H1 (cell line): ENCODE results near the gene DIDO1. TPM values are rescaled to one million over a fixed set of nuclear protein-coding genes. Genes with fewer than 3 reads are reported as not detected.

Experiments
- CTCF ChIA-PET: fragments of 300-600 bp; sonication (Branson Sonifier 250); formaldehyde crosslinking; loops from one replicate; lab custom pipeline; 2021; ENCODE audit not compliant: partially characterized antibody; lab: Charles Lee
- POLR2A ChIA-PET: fragments of 300-600 bp; sonication (Branson Sonifier 250); formaldehyde crosslinking; loops from one replicate; lab custom pipeline; 2021; ENCODE audit warnings: inconsistent platforms; ENCODE audit not compliant: partially characterized antibody; lab: Charles Lee
- DNase-seq, 2 experiments: peaks; one replicate each; pipeline versions ENCODE4 v3.0.0 to v3.0.0-alpha.2; 2010 to 2022; ENCODE audit warnings: low spot score in 2 of 2, low read depth in 1 of 2, mixed read lengths in 1 of 2
- FAIRE-seq: peaks from 2 replicates; lab custom pipeline; 2011; peaks lifted over from hg19 to GRCh38; lab: Jason Lieb, UNC
- H2AFZ ChIP-seq: 2 replicates; pipeline ENCODE4 v1.8.1; 2012; ENCODE audit warnings: low read length, inconsistent platforms
- H2AK5ac ChIP-seq: 2 replicates; pipeline ENCODE4 v1.6.1; 2013; ENCODE audit warnings: low read depth, low read length
- H2BK120ac ChIP-seq: replicated peaks from 2 replicates; pipeline ENCODE3; 2013; ENCODE audit warnings: low read depth, low read length, inconsistent platforms
- H2BK12ac ChIP-seq: 2 replicates; pipeline ENCODE4 v1.6.1; 2013; ENCODE audit warnings: low read depth, low read length
- H2BK15ac ChIP-seq: 2 replicates; pipeline ENCODE4 v1.6.1; 2013; ENCODE audit warnings: low read length
- H2BK20ac ChIP-seq: 2 replicates; pipeline ENCODE4 v1.6.1; 2013; ENCODE audit warnings: low read length
- H2BK5ac ChIP-seq: 2 replicates; pipeline ENCODE4 v1.6.1; 2013; ENCODE audit warnings: low read depth, low read length
- H3K14ac ChIP-seq: 2 replicates; pipeline ENCODE4 v1.6.1; 2013; ENCODE audit warnings: inconsistent platforms; ENCODE audit not compliant: insufficient read length
- H3K18ac ChIP-seq: 2 replicates; pipeline ENCODE4 v1.6.1; 2013; ENCODE audit warnings: low read length; ENCODE audit errors: extremely low read depth
- H3K23ac ChIP-seq: 2 replicates; pipeline ENCODE4 v1.6.1; 2013; ENCODE audit warnings: inconsistent platforms; ENCODE audit not compliant: insufficient read length
- H3K23me2 ChIP-seq: 2 replicates; pipeline ENCODE4 v1.6.1; 2013; ENCODE audit warnings: low read depth, low read length
- H3K27ac ChIP-seq: 2 replicates; pipeline ENCODE4 v1.6.1; 2011; ENCODE audit warnings: low read depth, low read length, inconsistent platforms
- H3K27me3 ChIP-seq, 4 experiments: replicated peaks in 1 of 4; 1 replicate in 1 of 4; 2 replicates in 3 of 4; pipeline versions ENCODE4 v1.6.1 to v1.8.1; 2011 to 2013; ENCODE audit warnings: low read length in 3 of 4, mild to moderate bottlenecking in 3 of 4, inconsistent platforms in 2 of 4, mixed read lengths in 2 of 4, moderate library complexity in 1 of 4; ENCODE audit not compliant: control insufficient read depth in 3 of 4, insufficient read depth in 3 of 4; ENCODE audit errors: extremely low read depth in 1 of 4
- H3K36me3 ChIP-seq, 4 experiments: 2 replicates each; pipeline versions ENCODE4 v1.6.1 to v1.8.1; 2011 to 2013; ENCODE audit warnings: mild to moderate bottlenecking in 4 of 4, low read length in 3 of 4, moderate library complexity in 2 of 4, control low read depth in 1 of 4, inconsistent platforms in 1 of 4; ENCODE audit not compliant: insufficient read depth in 4 of 4, control insufficient read depth in 2 of 4
- H3K4ac ChIP-seq: replicated peaks from 2 replicates; pipeline ENCODE3; 2013; ENCODE audit warnings: low read length, low read depth, mixed read lengths, inconsistent platforms; ENCODE audit not compliant: insufficient read length
- H3K4me1 ChIP-seq, 4 experiments: replicated peaks in 1 of 4; 1 replicate in 1 of 4; 2 replicates in 3 of 4; pipeline versions ENCODE4 v1.6.1 to v1.8.1; 2011 to 2013; ENCODE audit warnings: low read length in 3 of 4, inconsistent platforms in 2 of 4, mixed read lengths in 1 of 4; ENCODE audit not compliant: insufficient read depth in 4 of 4, control insufficient read depth in 3 of 4
- H3K4me2 ChIP-seq, 2 experiments: 2 replicates each; pipeline versions ENCODE4 v1.6.1 to v1.8.1; 2011 to 2013; ENCODE audit warnings: low read depth in 2 of 2, low read length in 2 of 2, control low read depth in 1 of 2, inconsistent platforms in 1 of 2, mild to moderate bottlenecking in 1 of 2; ENCODE audit not compliant: insufficient read depth in 1 of 2
- H3K4me3 ChIP-seq, 4 experiments: fragments of 200-600, 300-600 bp in 1 of 4; sonication (generic), shearing (Covaris generic), sonication (Bioruptor Twin) in 1 of 4; 2 replicates each; pipeline versions ENCODE4 v1.5.1 to v1.8.1; 2011 to 2016; ENCODE audit warnings: low read length in 4 of 4, low read depth in 3 of 4, control low read depth in 2 of 4, inconsistent platforms in 2 of 4, mild to moderate bottlenecking in 2 of 4, mixed read lengths in 1 of 4, moderate library complexity in 1 of 4; ENCODE audit not compliant: insufficient read depth in 2 of 4; ENCODE audit errors: extremely low read depth in 1 of 4
- H3K56ac ChIP-seq: replicated peaks from 2 replicates; pipeline ENCODE3; 2013; ENCODE audit warnings: low read depth, mild to moderate bottlenecking, mixed read lengths, low read length, inconsistent platforms; ENCODE audit not compliant: insufficient read length
- H3K79me1 ChIP-seq: 2 replicates; pipeline ENCODE4 v1.6.1; 2013; ENCODE audit warnings: low read depth, low read length, control low read depth
- H3K79me2 ChIP-seq, 2 experiments: 2 replicates each; pipeline versions ENCODE4 v1.6.1 to v1.8.1; 2012 to 2013; ENCODE audit warnings: low read length in 2 of 2, mild to moderate bottlenecking in 2 of 2, inconsistent platforms in 1 of 2; ENCODE audit not compliant: insufficient read depth in 2 of 2, control insufficient read depth in 1 of 2
- H3K9ac ChIP-seq, 4 experiments: replicated peaks in 1 of 4; 1 replicate in 1 of 4; 2 replicates in 3 of 4; pipeline versions ENCODE4 v1.6.1 to v1.8.1; 2011 to 2013; ENCODE audit warnings: low read depth in 3 of 4, low read length in 3 of 4, control low read depth in 2 of 4, mild to moderate bottlenecking in 2 of 4, moderate library complexity in 2 of 4, inconsistent platforms in 1 of 4; ENCODE audit errors: extremely low read depth in 1 of 4
- H3K9me3 ChIP-seq, 2 experiments: 2 replicates each; pipeline versions ENCODE4 v1.6.1 to v1.8.1; 2012 to 2013; ENCODE audit warnings: mild to moderate bottlenecking in 2 of 2, moderate library complexity in 2 of 2, control low read depth in 1 of 2, inconsistent platforms in 1 of 2, low read depth in 1 of 2, low read length in 1 of 2, mixed read lengths in 1 of 2; ENCODE audit not compliant: insufficient read depth in 2 of 2
- H4K20me1 ChIP-seq, 2 experiments: replicated peaks in 1 of 2; 2 replicates each; pipeline versions ENCODE3 to v1.8.1; 2011 to 2013; ENCODE audit warnings: inconsistent platforms in 2 of 2, low read length in 2 of 2, mild to moderate bottlenecking in 1 of 2; ENCODE audit not compliant: insufficient read depth in 2 of 2, control insufficient read depth in 1 of 2
- H4K5ac ChIP-seq: 2 replicates; pipeline ENCODE4 v1.6.1; 2013; ENCODE audit warnings: low read length, low read depth, mixed read lengths, inconsistent platforms; ENCODE audit not compliant: insufficient read length
- H4K8ac ChIP-seq: 2 replicates; pipeline ENCODE4 v1.8.0; 2013; ENCODE audit warnings: mild to moderate bottlenecking, moderate library complexity, low read length, inconsistent platforms; ENCODE audit not compliant: insufficient read depth; ENCODE audit errors: extremely low read depth
- H4K91ac ChIP-seq: replicated peaks from 2 replicates; pipeline ENCODE3; 2013; ENCODE audit warnings: low read length, mixed read lengths, inconsistent platforms; ENCODE audit not compliant: insufficient read length
- POLR2A ChIP-seq, 2 experiments: IDR thresholded peaks; 1 replicate in 1 of 2; 2 replicates in 1 of 2; pipeline ENCODE4 v1.6.1; 2011; ENCODE audit warnings: low read depth in 2 of 2, low read length in 2 of 2, mild to moderate bottlenecking in 2 of 2; ENCODE audit errors: control extremely low read depth in 1 of 2
- SAP30 ChIP-seq: fragments of 300-600 bp; sonication (generic); IDR thresholded peaks from 2 replicates; pipeline ENCODE4 v1.7.1; 2012; ENCODE audit warnings: low read length, moderate library complexity, mild to moderate bottlenecking, inconsistent platforms; ENCODE audit not compliant: insufficient read depth, insufficient replicate concordance
- WGBS, 2 experiments: shearing (Covaris generic) in 1 of 2; methylation state at CpG; one replicate each; pipeline versions ENCODE4 v1.1.6 to v1.1.7; 2013 to 2015; ENCODE audit warnings: low lambda C conversion rate in 2 of 2, mixed read lengths in 2 of 2, inconsistent platforms in 1 of 2, low coverage in 1 of 2, missing lambda C conversion rate in 1 of 2; ENCODE audit not compliant: insufficient replicate concordance in 2 of 2, insufficient coverage in 1 of 2, insufficient read length in 1 of 2; ENCODE audit errors: extremely low coverage in 1 of 2, missing lambda C conversion rate in 1 of 2; 5-methylcytosine and 5-hydroxymethylcytosine counted together
- polyA plus RNA-seq, 7 experiments: library from polyadenylated mRNA; depleted of rRNA in 3 of 7; stranded (reverse) in 5 of 7; unstranded in 2 of 7; fragments of >200 nt in 5 of 7; fragments of 200-250 nt in 2 of 7; gene quantifications; 1 replicate in 5 of 7; 2 replicates in 1 of 7; 4 replicates in 1 of 7; pipeline versions ENCODE4 v1.2.1 to v1.2.3, GENCODE V29; 2011 to 2013; ENCODE audit warnings: missing spikeins in 2 of 7, mixed read lengths in 2 of 7
- total RNA-seq: library from RNA; stranded (reverse); fragmentation: NEBNext Ultra II Directional; extraction: Animal tissue kit (Norgen Biotek cat#: 25700); gene quantifications from 2 replicates; pipeline ENCODE4 v1.2.1, GENCODE V29; 2021

The DIDO1 gene
- total and polyA plus RNA-seq, 2 of the 8 experiments (the other 6 are each of a cell fraction or from before 2014, with no cell fraction given), result 53.6 to 82.8 TPM

GRCh38 chr20:62885046-62885895 is 41.0 kb downstream of the DIDO1 start:
- Histone ChIP-seq H3K23me2 (no peaks in the 10 kb centered on the region), H2BK12ac (no peak overlapping the region), H2BK15ac (no peak overlapping the region)
- POLR2A ChIA-PET, result interaction anchor here (1.2 to 8.5 kb wide), 7 partner anchors 9 to 100 kb away, joined by 3 to 88 read pairs (median 5); no protein-coding TSS in a partner anchor
- 88% methylated on average over 20 of the region's 20 CpGs; no CpG with 5 or more reads in 1 of the 2 experiments for WGBS, 2 experiments
- TF ChIP-seq POLR2A (IDR thresholded peaks at IDR 0.05; ENCODE audit: control extremely low read depth in 1 of 2, low read depth in 2 of 2, low read length in 2 of 2) (0 out of 3 replicates have a peak, but pooled peaks of 1 of the 2 experiments have one; percentile 3), SAP30 (no peak)
- TF ChIP-seq, all 59 proteins: peak for 1
- Histone ChIP-seq H3K79me2 (no peaks in the 10 kb centered on the region), H3K4ac (no peak overlapping the region), H2BK120ac (no peak overlapping the region), H3K56ac (no peak overlapping the region), H4K8ac (no peak overlapping the region), H3K4me2 (no peak overlapping the region), H2BK5ac (no peak overlapping the region; the same call in 1 of the 2 replicates), H3K4me1 (peaks cover 0 to 19% (median 9%) of the 10 kb centered on the region in 4 experiments; a peak in 5 of 7 replicates), H2BK20ac (no peak overlapping the region), H3K27me3 (no peaks in the 10 kb centered on the region), H2AFZ (no peak overlapping the region), H3K23ac (no peak overlapping the region), H3K9me3 (peaks cover 0 to 3% of the 10 kb centered on the region in 2 experiments; a peak in 1 of 4 replicates), H3K36me3 (peaks cover 20 to 35% (median 26%) of the 10 kb centered on the region in 4 experiments), H3K79me1 (peaks cover 3% of the 10 kb centered on the region; the same call in 1 of the 2 replicates), H3K9ac (no peak overlapping the region), H3K18ac (no peak overlapping the region), H3K27ac (no peak overlapping the region), H3K4me3 (no peak overlapping the region), H2AK5ac (no peak overlapping the region), H4K91ac (no peak overlapping the region), H3K14ac (no peak overlapping the region), H4K20me1 (peaks cover 8 to 12% of the 10 kb centered on the region in 2 experiments), H4K5ac (no peak overlapping the region)
- no peak for FAIRE-seq
- CTCF ChIA-PET, result interaction anchor here (0.6 to 2.1 kb wide), 8 partner anchors 10 to 87 kb away, joined by 3 to 7 read pairs (median 4); no protein-coding TSS in a partner anchor
- DNase-seq, result no peak
